ENCODE measurements around the gene SH3BP5L.

Gene SH3BP5L

GRCh38 chr1:248853663-248854375 is 28.1 kb upstream of the SH3BP5L start:
- no peak overlapping the region for H3K27ac ChIP-seq (ENCODE audit: low read length)
- no peak overlapping the region for H3K4me3 ChIP-seq (ENCODE audit: low read depth in 1 of 2, low read length in 2 of 2)
- H3K9ac ChIP-seq (ENCODE audit: low read depth, low read length): no peak overlapping the region
- peaks cover 35% of the 10 kb centered on the region for H3K79me2 ChIP-seq (ENCODE audit: insufficient read depth, low read length)
- no peak overlapping the region for H2AFZ ChIP-seq (ENCODE audit: low read depth, low read length)
- peaks cover 17% of the 10 kb centered on the region; the same call in 1 of the 2 replicates for H4K20me1 ChIP-seq (ENCODE audit: insufficient read depth, low read length)
- no peak overlapping the region for H3K4me2 ChIP-seq (ENCODE audit: insufficient read depth, low read length)
- peaks cover 75% of the 10 kb centered on the region for H3K36me3 ChIP-seq (ENCODE audit: insufficient read depth, low read length)
- ATAC-seq (ENCODE audit: insufficient read depth, low read depth) (no peak), DNase-seq (no peak)
- TF ChIP-seq EZH2 (IDR thresholded peaks at IDR 0.05; ENCODE audit: borderline replicate concordance, low read depth, low read length, severe bottlenecking) (no peak), CTCF (IDR thresholded peaks at IDR 0.05; ENCODE audit: borderline replicate concordance, extremely low read depth, low read length, poor library complexity, severe bottlenecking) (no peak)
- no peaks in the 10 kb centered on the region for H3K9me3 ChIP-seq (ENCODE audit: insufficient read depth, low read length, severe bottlenecking)
- H3K27me3 ChIP-seq (ENCODE audit: insufficient read depth, low read length, poor library complexity): no peaks in the 10 kb centered on the region
- H3K4me1 ChIP-seq (ENCODE audit: insufficient read depth, low read length): peaks cover 32% of the 10 kb centered on the region

GRCh38 chr1:248852481-248853405 is 27.0 kb upstream of the SH3BP5L start:
- TF ChIP-seq CTCF (IDR thresholded peaks at IDR 0.05; ENCODE audit: borderline replicate concordance, extremely low read depth, low read length, poor library complexity, severe bottlenecking): no peak
- TF ChIP-seq EZH2 (IDR thresholded peaks at IDR 0.05; ENCODE audit: borderline replicate concordance, low read depth, low read length, severe bottlenecking): no peak
- H3K4me3 ChIP-seq (ENCODE audit: low read depth in 1 of 2, low read length in 2 of 2): no peak overlapping the region
- peaks cover 23% of the 10 kb centered on the region; the same call in 1 of the 2 replicates for H4K20me1 ChIP-seq (ENCODE audit: insufficient read depth, low read length)
- H3K79me2 ChIP-seq (ENCODE audit: insufficient read depth, low read length): peaks cover 26% of the 10 kb centered on the region
- H3K27me3 ChIP-seq (ENCODE audit: insufficient read depth, low read length, poor library complexity): no peaks in the 10 kb centered on the region
- no peak for ATAC-seq (ENCODE audit: insufficient read depth, low read depth)
- peaks cover 23% of the 10 kb centered on the region for H3K4me1 ChIP-seq (ENCODE audit: insufficient read depth, low read length)
- H3K4me2 ChIP-seq (ENCODE audit: insufficient read depth, low read length): no peak overlapping the region
- DNase-seq: no peak
- no peak overlapping the region for H2AFZ ChIP-seq (ENCODE audit: low read depth, low read length)
- no peak overlapping the region for H3K27ac ChIP-seq (ENCODE audit: low read length)
- no peaks in the 10 kb centered on the region for H3K9me3 ChIP-seq (ENCODE audit: insufficient read depth, low read length, severe bottlenecking)
- peaks cover 85% of the 10 kb centered on the region for H3K36me3 ChIP-seq (ENCODE audit: insufficient read depth, low read length)
- H3K9ac ChIP-seq (ENCODE audit: low read depth, low read length): no peak overlapping the region

- ATAC-seq (ENCODE audit: insufficient read depth, low read depth) (peak; percentile 1; the same call in 1 of the 3 replicates), DNase-seq (no peak)
- Histone ChIP-seq H3K27ac (ENCODE audit: low read length) (no peak overlapping the region; the same call in 1 of the 2 replicates), H3K4me1 (ENCODE audit: insufficient read depth, low read length) (peaks cover 9% of the 10 kb centered on the region), H3K79me2 (ENCODE audit: insufficient read depth, low read length) (peaks cover 13% of the 10 kb centered on the region; the same call in 1 of the 2 replicates), H3K27me3 (ENCODE audit: insufficient read depth, low read length, poor library complexity) (no peaks in the 10 kb centered on the region), H4K20me1 (ENCODE audit: insufficient read depth, low read length) (peaks cover 23% of the 10 kb centered on the region; the same call in 1 of the 2 replicates), H3K4me3 (ENCODE audit: low read depth in 1 of 2, low read length in 2 of 2) (no peak overlapping the region), H3K9ac (ENCODE audit: low read depth, low read length) (no peak overlapping the region), H3K9me3 (ENCODE audit: insufficient read depth, low read length, severe bottlenecking) (no peaks in the 10 kb centered on the region), H3K4me2 (ENCODE audit: insufficient read depth, low read length) (no peak overlapping the region), H2AFZ (ENCODE audit: low read depth, low read length) (no peak overlapping the region), H3K36me3 (ENCODE audit: insufficient read depth, low read length) (peaks cover 98% of the 10 kb centered on the region)
- TF ChIP-seq EZH2 (IDR thresholded peaks at IDR 0.05; ENCODE audit: borderline replicate concordance, low read depth, low read length, severe bottlenecking) (no peak), CTCF (IDR thresholded peaks at IDR 0.05; ENCODE audit: borderline replicate concordance, extremely low read depth, low read length, poor library complexity, severe bottlenecking) (no peak)
Observed at GRCh38 chr1:248851390-248851789, 25.7 kb upstream of the SH3BP5L start.

Data from DND-41 (cell line).